GM08714 (cell line): ENCODE results near the gene OCEL1.

ENCODE experiments used
- H3K4me3 ChIP-seq: fragments of 200-500 bp; sonication (Bioruptor generic); 2 replicates; pipeline ENCODE4 v1.5.1; 2014; ENCODE audit warnings: mild to moderate bottlenecking, low read length, inconsistent platforms
- ZNF274 ChIP-seq: IDR thresholded peaks from 2 replicates; pipeline ENCODE4 v1.6.1; 2012; ENCODE audit warnings: mild to moderate bottlenecking, low read depth, low read length

Gene OCEL1

GRCh38 chr19:17220207-17220758 is 5.7 kb upstream of the OCEL1 start:
- no peak for TF ChIP-seq ZNF274
- no peak overlapping the region for H3K4me3 ChIP-seq

- TF ChIP-seq ZNF274, result no peak
- no peak overlapping the region for H3K4me3 ChIP-seq
Observed at GRCh38 chr19:17225053-17225452, 973 bp upstream of the OCEL1 start.

GRCh38 chr19:17227798-17228367 is 1.9 kb downstream of the OCEL1 start:
- no peak overlapping the region for H3K4me3 ChIP-seq
- no peak for TF ChIP-seq ZNF274

- TF ChIP-seq ZNF274, result no peak
- H3K4me3 ChIP-seq, result no peak overlapping the region
Observed at GRCh38 chr19:17229890-17230289, 3.9 kb downstream of the OCEL1 start.

- TF ChIP-seq ZNF274, result no peak
- H3K4me3 ChIP-seq, result no peak overlapping the region
Observed at GRCh38 chr19:17232258-17232657, 6.2 kb downstream of the OCEL1 start.

GRCh38 chr19:17234911-17235299 is 8.9 kb downstream of the OCEL1 start:
- TF ChIP-seq ZNF274, result no peak
- H3K4me3 ChIP-seq, result peak overlapping the region; percentile 59; the same call in 1 of the 2 replicates

GRCh38 chr19:17235300-17235970 is 9.4 kb downstream of the OCEL1 start:
- TF ChIP-seq ZNF274, result no peak
- H3K4me3 ChIP-seq, result peak overlapping the region; percentile 59; the same call in 1 of the 2 replicates

- no peak for TF ChIP-seq ZNF274
- H3K4me3 ChIP-seq, result peak overlapping the region; percentile 59; the same call in 1 of the 2 replicates
Observed at GRCh38 chr19:17235971-17236777, 10.1 kb downstream of the OCEL1 start.

- H3K4me3 ChIP-seq, result no peak overlapping the region
- no peak for TF ChIP-seq ZNF274
Observed at GRCh38 chr19:17236811-17237543, 11.0 kb downstream of the OCEL1 start.

- no peak overlapping the region for H3K4me3 ChIP-seq
- TF ChIP-seq ZNF274, result no peak
Observed at GRCh38 chr19:17237747-17238706, 12.0 kb downstream of the OCEL1 start.

- TF ChIP-seq ZNF274, result no peak
- H3K4me3 ChIP-seq, result no peak overlapping the region
Observed at GRCh38 chr19:17240062-17240752, 14.2 kb downstream of the OCEL1 start.

GRCh38 chr19:17240826-17241399 is 14.9 kb downstream of the OCEL1 start:
- H3K4me3 ChIP-seq, result no peak overlapping the region
- TF ChIP-seq ZNF274, result no peak
